SK-N-SH treated with all-trans-retinoic acid at 6 μM for 48 hours (cell line): ENCODE measurements around the gene PRKG1.

Experiments used
- ATAC-seq: fragments of 200-7000 bp; cut with Tn5 transposase; 3 replicates; pipeline ENCODE4 v1.9.1; 2020; ENCODE audit warnings: mild to moderate bottlenecking, moderate library complexity
- ARNTL ChIP-seq: fragments of 450-650 bp; formaldehyde crosslinking; IDR thresholded peaks from 2 replicates; pipeline ENCODE4 v1.5.0; 2020; ENCODE audit warnings: low read depth, mild to moderate bottlenecking, moderate library complexity, borderline replicate concordance
- BACH2 ChIP-seq: fragments of 250-450 bp; sonication (Bioruptor Pico); IDR thresholded peaks from 2 replicates; pipeline ENCODE4 v1.9.0; 2021; ENCODE audit warnings: mild to moderate bottlenecking, borderline replicate concordance
- CSDC2 ChIP-seq: fragments of 250-450 bp; sonication (Bioruptor Pico); IDR thresholded peaks from 2 replicates; pipeline ENCODE4 v1.5.0; 2020; ENCODE audit warnings: mild to moderate bottlenecking, moderate library complexity
- ESRRG ChIP-seq: fragments of 250-450 bp; sonication (Bioruptor Pico); IDR thresholded peaks from 2 replicates; pipeline ENCODE4 v1.6.1; 2021; ENCODE audit warnings: mild to moderate bottlenecking
- GLIS3 ChIP-seq: fragments of 250-450 bp; sonication (Bioruptor Pico); IDR thresholded peaks from 2 replicates; pipeline ENCODE4 v1.5.0; 2020; ENCODE audit warnings: mild to moderate bottlenecking, moderate library complexity
- ISL1 ChIP-seq: fragments of 250-450 bp; sonication (Bioruptor Pico); IDR thresholded peaks from 2 replicates; pipeline ENCODE4 v2.1.2; 2022; ENCODE audit warnings: mild to moderate bottlenecking, moderate library complexity
- OSR1 ChIP-seq: fragments of 250-450 bp; sonication (Bioruptor Pico); IDR thresholded peaks from 2 replicates; pipeline ENCODE4 v1.8.0; 2022; ENCODE audit warnings: moderate library complexity, mild to moderate bottlenecking, inconsistent platforms
- POU6F1 ChIP-seq: fragments of 250-450 bp; sonication (Bioruptor Pico); IDR thresholded peaks from 2 replicates; pipeline ENCODE4 v1.8.0; 2021; ENCODE audit warnings: low read depth, mild to moderate bottlenecking, moderate library complexity, borderline replicate concordance
- PPARA ChIP-seq: fragments of 250-450 bp; sonication (Bioruptor Pico); IDR thresholded peaks from 2 replicates; pipeline ENCODE4 v1.5.0; 2020; ENCODE audit warnings: mild to moderate bottlenecking, borderline replicate concordance
- RARB ChIP-seq: fragments of 250-450 bp; sonication (Bioruptor Pico); IDR thresholded peaks from 2 replicates; pipeline ENCODE4 v1.8.0; 2021; ENCODE audit warnings: mild to moderate bottlenecking, moderate library complexity
- SNAI2 ChIP-seq: fragments of 250-450 bp; sonication (Bioruptor Pico); IDR thresholded peaks from 2 replicates; pipeline ENCODE4 v1.5.0; 2020; ENCODE audit warnings: mild to moderate bottlenecking, moderate library complexity
- TCF4 ChIP-seq: fragments of 250-450 bp; sonication (Bioruptor Pico); IDR thresholded peaks from 2 replicates; pipeline ENCODE4 v1.8.0; 2021; ENCODE audit warnings: mild to moderate bottlenecking, moderate library complexity, borderline replicate concordance
- TOX ChIP-seq: fragments of 250-450 bp; sonication (Bioruptor Pico); IDR thresholded peaks from 2 replicates; pipeline ENCODE4 v1.8.0; 2021; ENCODE audit warnings: mild to moderate bottlenecking, moderate library complexity, borderline replicate concordance
- ZC3H10 ChIP-seq: fragments of 250-450 bp; sonication (Bioruptor Pico); IDR thresholded peaks from 2 replicates; pipeline ENCODE4 v1.5.1; 2021; ENCODE audit warnings: mild to moderate bottlenecking, moderate library complexity
- ZFP3 ChIP-seq: fragments of 250-450 bp; sonication (Bioruptor Pico); IDR thresholded peaks from 2 replicates; pipeline ENCODE4 v1.5.0; 2020; ENCODE audit warnings: mild to moderate bottlenecking, moderate library complexity
- ZFP30 ChIP-seq: fragments of 450-650 bp; formaldehyde crosslinking; IDR thresholded peaks from 2 replicates; pipeline ENCODE4 v1.5.0; 2022; ENCODE audit warnings: mild to moderate bottlenecking, moderate library complexity
- ZNF565 ChIP-seq: fragments of 450-650 bp; formaldehyde crosslinking; conservative IDR thresholded peaks from 2 replicates; pipeline ENCODE4 v1.5.0; 2020; ENCODE audit warnings: low read depth, mild to moderate bottlenecking, moderate library complexity
- ZNF70 ChIP-seq: fragments of 450-650 bp; formaldehyde crosslinking; IDR thresholded peaks from 2 replicates; pipeline ENCODE4 v1.5.0; 2020; ENCODE audit warnings: mild to moderate bottlenecking, moderate library complexity
- ZNF8 ChIP-seq: fragments of 450-650 bp; formaldehyde crosslinking; IDR thresholded peaks from 2 replicates; pipeline ENCODE4 v1.5.0; 2020; ENCODE audit warnings: mild to moderate bottlenecking, moderate library complexity
- TF ChIP-seq, protein P1 (sequence below): fragments of 250-450 bp; sonication (Bioruptor Pico); IDR thresholded peaks from 2 replicates; pipeline ENCODE4 v1.5.1; 2020; ENCODE audit warnings: low read depth, mild to moderate bottlenecking, moderate library complexity
- TF ChIP-seq, protein P2 (sequence below): fragments of 250-450 bp; sonication (Bioruptor Pico); IDR thresholded peaks from 2 replicates; pipeline ENCODE4 v1.5.0; 2020; ENCODE audit warnings: mild to moderate bottlenecking, moderate library complexity
- TF ChIP-seq, protein P3 (sequence below): fragments of 250-450 bp; sonication (Bioruptor Pico); IDR thresholded peaks from 2 replicates; pipeline ENCODE4 v1.5.1; 2021; ENCODE audit warnings: mild to moderate bottlenecking, moderate library complexity

PRKG1 gene

DNA sequence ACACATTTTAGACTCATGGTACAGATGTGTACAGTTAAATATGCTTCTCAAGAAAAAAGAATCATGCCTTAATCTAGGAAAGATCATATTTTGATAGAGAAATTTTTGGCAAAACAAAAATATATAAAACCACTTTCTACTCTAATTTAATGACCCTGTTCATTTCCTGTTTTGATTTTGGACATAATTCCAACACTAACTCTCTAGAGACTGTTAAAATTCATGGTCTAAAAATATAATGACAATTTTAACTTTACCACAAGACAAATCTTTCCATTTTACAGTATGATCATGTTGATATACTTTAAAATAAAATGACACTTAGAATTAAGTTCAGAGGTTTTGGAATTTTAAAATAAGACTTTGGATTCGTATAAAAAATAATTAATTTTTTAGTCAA lies 45.2 kb downstream of the PRKG1 start:
- TF ChIP-seq, protein P1, sequence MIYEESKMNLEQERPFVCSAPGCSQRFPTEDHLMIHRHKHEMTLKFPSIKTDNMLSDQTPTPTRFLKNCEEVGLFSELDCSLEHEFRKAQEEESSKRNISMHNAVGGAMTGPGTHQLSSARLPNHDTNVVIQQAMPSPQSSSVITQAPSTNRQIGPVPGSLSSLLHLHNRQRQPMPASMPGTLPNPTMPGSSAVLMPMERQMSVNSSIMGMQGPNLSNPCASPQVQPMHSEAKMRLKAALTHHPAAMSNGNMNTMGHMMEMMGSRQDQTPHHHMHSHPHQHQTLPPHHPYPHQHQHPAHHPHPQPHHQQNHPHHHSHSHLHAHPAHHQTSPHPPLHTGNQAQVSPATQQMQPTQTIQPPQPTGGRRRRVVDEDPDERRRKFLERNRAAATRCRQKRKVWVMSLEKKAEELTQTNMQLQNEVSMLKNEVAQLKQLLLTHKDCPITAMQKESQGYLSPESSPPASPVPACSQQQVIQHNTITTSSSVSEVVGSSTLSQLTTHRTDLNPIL (CRISPR knock-in tag): no peak
- TF ChIP-seq, protein P2, sequence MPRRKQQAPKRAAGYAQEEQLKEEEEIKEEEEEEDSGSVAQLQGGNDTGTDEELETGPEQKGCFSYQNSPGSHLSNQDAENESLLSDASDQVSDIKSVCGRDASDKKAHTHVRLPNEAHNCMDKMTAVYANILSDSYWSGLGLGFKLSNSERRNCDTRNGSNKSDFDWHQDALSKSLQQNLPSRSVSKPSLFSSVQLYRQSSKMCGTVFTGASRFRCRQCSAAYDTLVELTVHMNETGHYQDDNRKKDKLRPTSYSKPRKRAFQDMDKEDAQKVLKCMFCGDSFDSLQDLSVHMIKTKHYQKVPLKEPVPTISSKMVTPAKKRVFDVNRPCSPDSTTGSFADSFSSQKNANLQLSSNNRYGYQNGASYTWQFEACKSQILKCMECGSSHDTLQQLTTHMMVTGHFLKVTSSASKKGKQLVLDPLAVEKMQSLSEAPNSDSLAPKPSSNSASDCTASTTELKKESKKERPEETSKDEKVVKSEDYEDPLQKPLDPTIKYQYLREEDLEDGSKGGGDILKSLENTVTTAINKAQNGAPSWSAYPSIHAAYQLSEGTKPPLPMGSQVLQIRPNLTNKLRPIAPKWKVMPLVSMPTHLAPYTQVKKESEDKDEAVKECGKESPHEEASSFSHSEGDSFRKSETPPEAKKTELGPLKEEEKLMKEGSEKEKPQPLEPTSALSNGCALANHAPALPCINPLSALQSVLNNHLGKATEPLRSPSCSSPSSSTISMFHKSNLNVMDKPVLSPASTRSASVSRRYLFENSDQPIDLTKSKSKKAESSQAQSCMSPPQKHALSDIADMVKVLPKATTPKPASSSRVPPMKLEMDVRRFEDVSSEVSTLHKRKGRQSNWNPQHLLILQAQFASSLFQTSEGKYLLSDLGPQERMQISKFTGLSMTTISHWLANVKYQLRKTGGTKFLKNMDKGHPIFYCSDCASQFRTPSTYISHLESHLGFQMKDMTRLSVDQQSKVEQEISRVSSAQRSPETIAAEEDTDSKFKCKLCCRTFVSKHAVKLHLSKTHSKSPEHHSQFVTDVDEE (CRISPR knock-in tag): no peak
- no peak for TF ChIP-seq OSR1 (CRISPR knock-in tag)
- no peak for TF ChIP-seq RARB (CRISPR knock-in tag)
- no peak for TF ChIP-seq PPARA (CRISPR knock-in tag)
- TF ChIP-seq SNAI2: no peak
- no peak for TF ChIP-seq ZNF565 (CRISPR knock-in tag)
- TF ChIP-seq ZNF8 (CRISPR knock-in tag): no peak
- TF ChIP-seq ZFP30 (CRISPR knock-in tag): no peak
- no peak for TF ChIP-seq ZC3H10 (CRISPR knock-in tag)
- TF ChIP-seq ARNTL (CRISPR knock-in tag): no peak
- ATAC-seq: no peak

- no peak for ATAC-seq
- TF ChIP-seq ESRRG (CRISPR knock-in tag): no peak
- TF ChIP-seq BACH2: no peak
- no peak for TF ChIP-seq PPARA (CRISPR knock-in tag)
- TF ChIP-seq, protein P3, sequence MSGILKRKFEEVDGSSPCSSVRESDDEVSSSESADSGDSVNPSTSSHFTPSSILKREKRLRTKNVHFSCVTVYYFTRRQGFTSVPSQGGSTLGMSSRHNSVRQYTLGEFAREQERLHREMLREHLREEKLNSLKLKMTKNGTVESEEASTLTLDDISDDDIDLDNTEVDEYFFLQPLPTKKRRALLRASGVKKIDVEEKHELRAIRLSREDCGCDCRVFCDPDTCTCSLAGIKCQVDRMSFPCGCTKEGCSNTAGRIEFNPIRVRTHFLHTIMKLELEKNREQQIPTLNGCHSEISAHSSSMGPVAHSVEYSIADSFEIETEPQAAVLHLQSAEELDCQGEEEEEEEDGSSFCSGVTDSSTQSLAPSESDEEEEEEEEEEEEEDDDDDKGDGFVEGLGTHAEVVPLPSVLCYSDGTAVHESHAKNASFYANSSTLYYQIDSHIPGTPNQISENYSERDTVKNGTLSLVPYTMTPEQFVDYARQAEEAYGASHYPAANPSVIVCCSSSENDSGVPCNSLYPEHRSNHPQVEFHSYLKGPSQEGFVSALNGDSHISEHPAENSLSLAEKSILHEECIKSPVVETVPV (CRISPR knock-in tag): no peak
- no peak for TF ChIP-seq SNAI2
- TF ChIP-seq CSDC2 (CRISPR knock-in tag): no peak
- TF ChIP-seq GLIS3 (CRISPR knock-in tag): no peak
Measured at GRCh38 chr10:51121861-51122260, 47.6 kb downstream of the PRKG1 start.

- ATAC-seq: no peak
- TF ChIP-seq OSR1 (CRISPR knock-in tag) (no peak), PPARA (CRISPR knock-in tag) (no peak), ZFP30 (CRISPR knock-in tag) (no peak)
- TF ChIP-seq, all 23 proteins: peak for 0
Measured at GRCh38 chr10:51124852-51125251, 50.6 kb downstream of the PRKG1 start.

- ATAC-seq: no peak
Measured at GRCh38 chr10:51125518-51125917, 51.2 kb downstream of the PRKG1 start.

More at GRCh38 chr10:51125518-51125917, 51.2 kb downstream of the PRKG1 start:
- TF ChIP-seq ARNTL (CRISPR knock-in tag): no peak
- TF ChIP-seq, protein P3 (CRISPR knock-in tag): no peak
- no peak for TF ChIP-seq ZFP3
- TF ChIP-seq ZNF70 (CRISPR knock-in tag): no peak
- no peak for TF ChIP-seq ZC3H10 (CRISPR knock-in tag)
- no peak for TF ChIP-seq PPARA (CRISPR knock-in tag)
- no peak for TF ChIP-seq SNAI2
- TF ChIP-seq, protein P1 (CRISPR knock-in tag): no peak
- no peak for TF ChIP-seq TCF4 (CRISPR knock-in tag)
- no peak for TF ChIP-seq ESRRG (CRISPR knock-in tag)
- no peak for TF ChIP-seq CSDC2 (CRISPR knock-in tag)
- no peak for TF ChIP-seq TOX (CRISPR knock-in tag)
- no peak for TF ChIP-seq ISL1
- no peak for TF ChIP-seq ZNF565 (CRISPR knock-in tag)
- TF ChIP-seq POU6F1 (CRISPR knock-in tag): no peak
- no peak for TF ChIP-seq ZNF8 (CRISPR knock-in tag)
- TF ChIP-seq, all 23 proteins: peak for 0
